BJ (cell line): ENCODE measurements around the gene P3H1. TPM values are rescaled to one million over a fixed set of nuclear protein-coding genes. Genes with fewer than 3 reads are reported as not detected.

Source experiments
- CTCF ChIA-PET: fragments of 350-600 bp; formaldehyde crosslinking; extraction: SDS; loops from one replicate; lab custom pipeline; 2021; ENCODE audit warnings: antibody characterized with exemption, inconsistent platforms; lab: Yijun Ruan, JAX
- POLR2A ChIA-PET: fragments of 300-600 bp; sonication (Branson Sonifier 250); formaldehyde crosslinking; extraction: SDS; loops from one replicate; lab custom pipeline; 2021; ENCODE audit warnings: antibody characterized with exemption; lab: Charles Lee
- DNase-seq: peaks from one replicate; pipeline ENCODE4 v3.0.0-alpha.2; 2011; ENCODE audit warnings: low read depth
- H3K27me3 ChIP-seq: 2 replicates; pipeline ENCODE4 v1.6.0; 2011; ENCODE audit warnings: low read length; ENCODE audit not compliant: control insufficient read depth, insufficient read depth
- H3K36me3 ChIP-seq: 2 replicates; pipeline ENCODE4 v1.5.1; 2011; ENCODE audit warnings: low read length; ENCODE audit not compliant: control insufficient read depth, insufficient read depth
- H3K4me3 ChIP-seq: 2 replicates; pipeline ENCODE4 v1.5.1; 2011; ENCODE audit warnings: low read depth, mild to moderate bottlenecking, control low read depth, low read length
- polyA plus RNA-seq: library from polyadenylated mRNA; depleted of rRNA; stranded (reverse); fragments of >200 nt; gene quantifications from 2 replicates; pipeline ENCODE4 v1.2.3, GENCODE V29; 2011
- TF ChIP-seq, protein P1 (sequence below): IDR thresholded peaks from 2 replicates; pipeline ENCODE4 v1.5.1; 2011; ENCODE audit warnings: low read depth, mild to moderate bottlenecking, control low read depth, inconsistent platforms, low read length, moderate library complexity; ENCODE audit not compliant: insufficient read depth

P3H1 gene
- polyA plus RNA-seq, 1 experiment = 228 TPM

DNA sequence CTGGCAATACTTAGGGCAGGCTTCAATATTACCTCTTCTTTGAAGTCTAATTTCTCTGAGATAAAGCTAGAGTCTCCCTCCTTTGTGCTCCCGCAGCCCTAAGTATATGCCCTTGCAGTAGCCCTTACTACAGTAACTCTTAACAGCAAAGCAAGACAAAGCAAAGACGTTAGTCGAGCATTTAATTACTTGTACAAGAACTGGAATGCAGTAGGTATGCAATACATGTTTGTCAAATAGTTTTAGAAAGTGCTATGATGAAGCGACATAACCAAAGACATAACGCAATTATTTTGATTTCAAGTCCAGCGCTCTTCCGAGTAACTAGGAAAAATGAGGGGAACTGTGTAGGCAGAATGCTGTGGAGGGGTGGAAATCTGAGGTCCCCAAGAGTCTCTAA, 1.6 kb downstream of the P3H1 start:
- no peak for DNase-seq
- H3K36me3 ChIP-seq = peaks cover 7% of the 10 kb centered on the region
- H3K27me3 ChIP-seq = no peaks in the 10 kb centered on the region
- H3K4me3 ChIP-seq = peak overlapping the region; percentile 69
- ChIA-PET POLR2A (interaction anchor here (0.6 kb wide), 1 partner anchor 431 kb away, joined by 4 read pairs; no protein-coding TSS in a partner anchor), CTCF (interaction anchor here (0.8 to 3.3 kb wide), 6 partner anchors 8 to 191 kb away, joined by 3 to 17 read pairs (median 4); no protein-coding TSS in a partner anchor)
- TF ChIP-seq, protein P1, sequence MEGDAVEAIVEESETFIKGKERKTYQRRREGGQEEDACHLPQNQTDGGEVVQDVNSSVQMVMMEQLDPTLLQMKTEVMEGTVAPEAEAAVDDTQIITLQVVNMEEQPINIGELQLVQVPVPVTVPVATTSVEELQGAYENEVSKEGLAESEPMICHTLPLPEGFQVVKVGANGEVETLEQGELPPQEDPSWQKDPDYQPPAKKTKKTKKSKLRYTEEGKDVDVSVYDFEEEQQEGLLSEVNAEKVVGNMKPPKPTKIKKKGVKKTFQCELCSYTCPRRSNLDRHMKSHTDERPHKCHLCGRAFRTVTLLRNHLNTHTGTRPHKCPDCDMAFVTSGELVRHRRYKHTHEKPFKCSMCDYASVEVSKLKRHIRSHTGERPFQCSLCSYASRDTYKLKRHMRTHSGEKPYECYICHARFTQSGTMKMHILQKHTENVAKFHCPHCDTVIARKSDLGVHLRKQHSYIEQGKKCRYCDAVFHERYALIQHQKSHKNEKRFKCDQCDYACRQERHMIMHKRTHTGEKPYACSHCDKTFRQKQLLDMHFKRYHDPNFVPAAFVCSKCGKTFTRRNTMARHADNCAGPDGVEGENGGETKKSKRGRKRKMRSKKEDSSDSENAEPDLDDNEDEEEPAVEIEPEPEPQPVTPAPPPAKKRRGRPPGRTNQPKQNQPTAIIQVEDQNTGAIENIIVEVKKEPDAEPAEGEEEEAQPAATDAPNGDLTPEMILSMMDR = no peak

- TF ChIP-seq, protein P1 = no peak
- Histone ChIP-seq H3K36me3 (peaks cover 21% of the 10 kb centered on the region), H3K27me3 (no peaks in the 10 kb centered on the region), H3K4me3 (no peak overlapping the region)
- POLR2A ChIA-PET = no interaction called here
- DNase-seq = no peak
- CTCF ChIA-PET = interaction anchor here (0.7 to 1.3 kb wide), 2 partner anchors 9 to 161 kb away, joined by 3 read pairs; no protein-coding TSS in a partner anchor
Observed at GRCh38 chr1:42762269-42762668, 4.6 kb downstream of the P3H1 start.

GRCh38 chr1:42761567-42761966, 5.3 kb downstream of the P3H1 start:
- POLR2A ChIA-PET = no interaction called here
- CTCF ChIA-PET = no interaction called here
- DNase-seq = no peak
- H3K36me3 ChIP-seq = peaks cover 23% of the 10 kb centered on the region
- H3K27me3 ChIP-seq = no peaks in the 10 kb centered on the region
- TF ChIP-seq, protein P1 = no peak
- no peak overlapping the region for H3K4me3 ChIP-seq

DNA sequence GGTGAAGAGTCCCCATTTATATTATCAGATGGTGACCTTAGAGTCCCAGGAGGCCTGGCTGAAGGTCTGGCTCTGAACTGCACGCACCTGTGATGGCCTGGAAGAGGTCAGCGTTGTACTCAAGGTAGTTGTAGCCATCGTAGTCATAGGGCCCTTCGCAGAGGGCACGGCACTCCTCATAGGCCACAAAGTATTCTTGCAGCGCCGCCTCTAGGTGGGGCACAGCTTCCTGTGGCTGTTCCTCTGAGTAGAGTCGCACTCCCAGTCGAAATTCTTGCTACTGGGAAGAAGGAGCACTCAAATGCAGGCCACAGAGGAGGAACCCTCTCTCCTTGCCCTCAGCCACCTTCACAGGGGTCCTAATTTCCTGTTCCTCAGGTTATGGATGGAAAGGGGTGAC, 7.7 kb downstream of the P3H1 start:
- Histone ChIP-seq H3K36me3 (peaks cover 44% of the 10 kb centered on the region), H3K27me3 (no peaks in the 10 kb centered on the region), H3K4me3 (no peak overlapping the region)
- ChIA-PET POLR2A (no interaction called here), CTCF (interaction anchor here (0.7 to 1.7 kb wide), 3 partner anchors 20 to 69 kb away, joined by 3 to 4 read pairs (median 3); no protein-coding TSS in a partner anchor)
- no peak for DNase-seq
- TF ChIP-seq, protein P1 = no peak

DNA sequence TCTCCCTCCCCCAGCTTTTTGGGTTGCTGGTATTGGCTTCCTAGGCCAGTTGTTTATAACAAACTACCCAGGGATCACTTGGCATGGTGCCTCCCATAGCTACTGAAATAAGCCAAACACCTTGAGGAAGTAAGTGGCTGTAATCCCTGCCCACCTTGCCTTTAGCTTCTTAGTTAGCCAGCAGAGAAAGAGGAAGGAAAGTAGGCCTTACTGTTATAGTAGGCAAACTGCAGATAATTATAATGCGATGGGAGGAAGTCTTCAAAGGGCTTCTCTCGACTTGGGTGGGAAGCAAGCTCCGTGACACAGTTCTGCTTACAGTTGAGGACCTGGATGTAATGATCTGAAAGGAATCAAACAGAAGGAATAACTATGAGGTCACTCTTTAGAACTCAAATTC, 8.2 kb downstream of the P3H1 start:
- Histone ChIP-seq H3K36me3 (peaks cover 47% of the 10 kb centered on the region), H3K4me3 (no peak overlapping the region), H3K27me3 (no peaks in the 10 kb centered on the region)
- ChIA-PET CTCF (interaction anchor here (0.8 to 2.7 kb wide), 6 partner anchors 8 to 183 kb away, joined by 3 to 17 read pairs (median 4); partner anchors contain the start of genes C1orf50 and P3H1), POLR2A (no interaction called here)
- TF ChIP-seq, protein P1 = no peak
- DNase-seq = no peak
